Measurements from ENCODE around the gene AP2B1.

AP2B1 gene

GRCh38 chr17:35715416-35715815 lies 128.3 kb downstream of the AP2B1 start:
- FAIRE-seq (no peak), DNase-seq (ENCODE audit: insufficient read length, low spot score) (no peak)
- TF ChIP-seq POU2F2 (IDR thresholded peaks at IDR 0.05; ENCODE audit: low read depth, low read length) (no peak), PAX5 (IDR thresholded peaks at IDR 0.05; ENCODE audit: insufficient read depth, low read length, severe bottlenecking) (no peak)

- TF ChIP-seq TAF1 (IDR thresholded peaks at IDR 0.05; ENCODE audit: low read depth, low read length) (no peak), POU2F2 (IDR thresholded peaks at IDR 0.05; ENCODE audit: low read depth, low read length) (no peak), PAX5 (IDR thresholded peaks at IDR 0.05; ENCODE audit: insufficient read depth, low read length, severe bottlenecking) (no peak), SPI1 (IDR thresholded peaks at IDR 0.05; ENCODE audit: low read depth, low read length) (no peak), POLR2AphosphoS5 (IDR thresholded peaks at IDR 0.05; ENCODE audit: low read depth, low read length) (no peak), POLR2A (IDR thresholded peaks at IDR 0.05; ENCODE audit: low read depth, low read length) (no peak)
- no peak for DNase-seq (ENCODE audit: insufficient read length, low spot score)
- FAIRE-seq = no peak
These were observed 129.1 kb downstream of the AP2B1 start for GRCh38 chr17:35716173-35716572.

- FAIRE-seq = no peak
- DNase-seq (ENCODE audit: insufficient read length, low spot score) = no peak
- TF ChIP-seq TAF1 (IDR thresholded peaks at IDR 0.05; ENCODE audit: low read depth, low read length) (no peak), POLR2A (IDR thresholded peaks at IDR 0.05; ENCODE audit: low read depth, low read length) (no peak), POU2F2 (IDR thresholded peaks at IDR 0.05; ENCODE audit: low read depth, low read length) (no peak), SPI1 (IDR thresholded peaks at IDR 0.05; ENCODE audit: low read depth, low read length) (no peak)
These were observed 129.9 kb downstream of the AP2B1 start for GRCh38 chr17:35716897-35717465.

- no peak for FAIRE-seq
These were observed 130.4 kb downstream of the AP2B1 start for GRCh38 chr17:35717475-35717874.

GRCh38 chr17:35723735-35724134 lies 136.6 kb downstream of the AP2B1 start:
- TF ChIP-seq TAF1 (IDR thresholded peaks at IDR 0.05; ENCODE audit: low read depth, low read length) = no peak
- TF ChIP-seq POLR2A (IDR thresholded peaks at IDR 0.05; ENCODE audit: low read depth, low read length) = no peak
- no peak for TF ChIP-seq POU2F2 (IDR thresholded peaks at IDR 0.05; ENCODE audit: low read depth, low read length)
- TF ChIP-seq PAX5 (IDR thresholded peaks at IDR 0.05; ENCODE audit: insufficient read depth, low read length, severe bottlenecking) = no peak
- no peak for TF ChIP-seq SPI1 (IDR thresholded peaks at IDR 0.05; ENCODE audit: low read depth, low read length)
- TF ChIP-seq POLR2AphosphoS5 (IDR thresholded peaks at IDR 0.05; ENCODE audit: low read depth, low read length) = no peak
- DNase-seq (ENCODE audit: insufficient read length, low spot score) (no peak), FAIRE-seq (no peak)

More at GRCh38 chr17:35717475-35717874, 130.4 kb downstream of the AP2B1 start:
- no peak for TF ChIP-seq TAF1 (IDR thresholded peaks at IDR 0.05; ENCODE audit: low read depth, low read length)
- TF ChIP-seq PAX5 (IDR thresholded peaks at IDR 0.05; ENCODE audit: insufficient read depth, low read length, severe bottlenecking) = no peak
- TF ChIP-seq POU2F2 (IDR thresholded peaks at IDR 0.05; ENCODE audit: low read depth, low read length) = no peak
- TF ChIP-seq POLR2AphosphoS5 (IDR thresholded peaks at IDR 0.05; ENCODE audit: low read depth, low read length) = no peak
- no peak for TF ChIP-seq SPI1 (IDR thresholded peaks at IDR 0.05; ENCODE audit: low read depth, low read length)
- no peak for TF ChIP-seq POLR2A (IDR thresholded peaks at IDR 0.05; ENCODE audit: low read depth, low read length)
- no peak for DNase-seq (ENCODE audit: insufficient read length, low spot score)

GRCh38 chr17:35725058-35725457 lies 137.9 kb downstream of the AP2B1 start:
- no peak for TF ChIP-seq POU2F2 (IDR thresholded peaks at IDR 0.05; ENCODE audit: low read depth, low read length)
- no peak for TF ChIP-seq POLR2AphosphoS5 (IDR thresholded peaks at IDR 0.05; ENCODE audit: low read depth, low read length)
- TF ChIP-seq PAX5 (IDR thresholded peaks at IDR 0.05; ENCODE audit: insufficient read depth, low read length, severe bottlenecking) = no peak
- no peak for TF ChIP-seq SPI1 (IDR thresholded peaks at IDR 0.05; ENCODE audit: low read depth, low read length)
- TF ChIP-seq POLR2A (IDR thresholded peaks at IDR 0.05; ENCODE audit: low read depth, low read length) = no peak
- no peak for TF ChIP-seq TAF1 (IDR thresholded peaks at IDR 0.05; ENCODE audit: low read depth, low read length)
- no peak for FAIRE-seq
- no peak for DNase-seq (ENCODE audit: insufficient read length, low spot score)

- FAIRE-seq (no peak), DNase-seq (ENCODE audit: insufficient read length, low spot score) (no peak)
- TF ChIP-seq PAX5 (IDR thresholded peaks at IDR 0.05; ENCODE audit: insufficient read depth, low read length, severe bottlenecking) = no peak
- TF ChIP-seq TAF1 (IDR thresholded peaks at IDR 0.05; ENCODE audit: low read depth, low read length) = no peak
- TF ChIP-seq SPI1 (IDR thresholded peaks at IDR 0.05; ENCODE audit: low read depth, low read length) = no peak
- no peak for TF ChIP-seq POLR2A (IDR thresholded peaks at IDR 0.05; ENCODE audit: low read depth, low read length)
- no peak for TF ChIP-seq POLR2AphosphoS5 (IDR thresholded peaks at IDR 0.05; ENCODE audit: low read depth, low read length)
- no peak for TF ChIP-seq POU2F2 (IDR thresholded peaks at IDR 0.05; ENCODE audit: low read depth, low read length)
These were observed 138.6 kb downstream of the AP2B1 start for GRCh38 chr17:35725802-35726126.

GRCh38 chr17:35726127-35726952 lies 139.2 kb downstream of the AP2B1 start:
- FAIRE-seq = no peak
- DNase-seq (ENCODE audit: insufficient read length, low spot score) = no peak
- TF ChIP-seq TAF1 (IDR thresholded peaks at IDR 0.05; ENCODE audit: low read depth, low read length) = no peak
- TF ChIP-seq POLR2A (IDR thresholded peaks at IDR 0.05; ENCODE audit: low read depth, low read length) = no peak

- DNase-seq (ENCODE audit: insufficient read length, low spot score) (no peak), FAIRE-seq (no peak)
- TF ChIP-seq PAX5 (IDR thresholded peaks at IDR 0.05; ENCODE audit: insufficient read depth, low read length, severe bottlenecking) (no peak), POLR2A (IDR thresholded peaks at IDR 0.05; ENCODE audit: low read depth, low read length) (no peak), SPI1 (IDR thresholded peaks at IDR 0.05; ENCODE audit: low read depth, low read length) (no peak), POLR2AphosphoS5 (IDR thresholded peaks at IDR 0.05; ENCODE audit: low read depth, low read length) (no peak), TAF1 (IDR thresholded peaks at IDR 0.05; ENCODE audit: low read depth, low read length) (no peak), POU2F2 (IDR thresholded peaks at IDR 0.05; ENCODE audit: low read depth, low read length) (no peak)
These were observed 139.9 kb downstream of the AP2B1 start for GRCh38 chr17:35726953-35727460.

- TF ChIP-seq PAX5 (IDR thresholded peaks at IDR 0.05; ENCODE audit: insufficient read depth, low read length, severe bottlenecking) (no peak), SPI1 (IDR thresholded peaks at IDR 0.05; ENCODE audit: low read depth, low read length) (no peak), POLR2A (IDR thresholded peaks at IDR 0.05; ENCODE audit: low read depth, low read length) (no peak), TAF1 (IDR thresholded peaks at IDR 0.05; ENCODE audit: low read depth, low read length) (no peak), POU2F2 (IDR thresholded peaks at IDR 0.05; ENCODE audit: low read depth, low read length) (no peak), POLR2AphosphoS5 (IDR thresholded peaks at IDR 0.05; ENCODE audit: low read depth, low read length) (no peak)
- DNase-seq (ENCODE audit: insufficient read length, low spot score) = no peak
- no peak for FAIRE-seq
These were observed 140.5 kb downstream of the AP2B1 start for GRCh38 chr17:35727635-35728034.

Measured in GM12891 (cell line).